ENCODE results near the gene CREBRF.

- no peak for TF ChIP-seq CTCF (IDR thresholded peaks at IDR 0.05; ENCODE audit: insufficient read depth, low read length, poor library complexity, severe bottlenecking)
- no peak for TF ChIP-seq EZH2phosphoT487 (conservative IDR thresholded peaks at IDR 0.05; ENCODE audit: low read length)
These were observed 105.0 kb downstream of the CREBRF start for GRCh38 chr5:173161148-173161547.

Data from SU-DHL-6 (cell line).